GM12892 (cell line): ENCODE measurements around the gene GPSM1.

ENCODE experiments used
- POLR2A ChIP-seq: IDR thresholded peaks from 2 replicates; pipeline ENCODE4 v1.6.1; 2011; ENCODE audit warnings: low read depth, low read length, control low read depth
- POLR2AphosphoS5 ChIP-seq: IDR thresholded peaks from 2 replicates; pipeline ENCODE4 v1.6.1; 2011; ENCODE audit warnings: low read depth, low read length, control low read depth
- TAF1 ChIP-seq: IDR thresholded peaks from 2 replicates; pipeline ENCODE4 v1.6.1; 2011; ENCODE audit warnings: low read depth, mild to moderate bottlenecking, control low read depth, low read length, borderline replicate concordance

DNA sequence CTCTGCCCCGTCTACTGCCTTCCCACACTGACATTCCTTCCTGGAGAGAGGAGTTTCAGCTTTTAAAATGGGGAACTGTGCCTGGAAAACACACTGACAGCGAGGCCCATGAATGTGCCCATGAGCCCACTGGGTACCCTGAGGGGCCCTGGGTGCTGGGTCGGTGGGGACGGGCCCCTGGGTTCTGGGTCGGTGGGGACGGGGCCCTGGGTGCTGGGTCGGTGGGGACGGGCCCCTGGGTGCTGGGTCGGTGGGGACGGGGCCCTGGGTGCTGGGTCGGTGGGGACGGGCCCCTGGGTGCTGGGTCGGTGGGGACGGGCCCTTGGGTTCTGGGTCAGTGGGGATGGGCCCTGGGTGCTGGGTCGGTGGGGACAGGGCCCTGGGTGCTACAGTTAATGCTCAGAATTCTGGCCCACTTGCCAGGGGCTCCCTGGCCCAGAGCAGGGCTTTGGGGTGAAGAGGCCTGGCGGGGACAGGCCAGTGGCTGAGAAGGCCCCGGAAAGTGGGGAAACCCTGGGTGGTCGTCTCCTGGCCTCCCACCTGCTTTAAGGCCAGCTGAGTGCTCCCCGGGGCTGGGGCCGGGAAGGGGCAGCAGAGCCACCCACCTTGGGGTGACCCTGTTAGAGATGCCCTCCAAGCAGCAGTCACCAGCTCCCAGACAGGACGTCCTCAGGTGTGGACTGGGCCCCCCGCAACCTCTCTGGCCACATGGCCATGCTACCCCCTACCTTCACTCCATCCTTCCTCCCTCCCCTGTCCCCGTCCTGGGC is 2.5 kb downstream of the GPSM1 start:
- no peak for TF ChIP-seq POLR2AphosphoS5
- no peak for TF ChIP-seq POLR2A
- no peak for TF ChIP-seq TAF1
